Measurements from ENCODE around the gene LMX1B.

The LMX1B gene

DNA sequence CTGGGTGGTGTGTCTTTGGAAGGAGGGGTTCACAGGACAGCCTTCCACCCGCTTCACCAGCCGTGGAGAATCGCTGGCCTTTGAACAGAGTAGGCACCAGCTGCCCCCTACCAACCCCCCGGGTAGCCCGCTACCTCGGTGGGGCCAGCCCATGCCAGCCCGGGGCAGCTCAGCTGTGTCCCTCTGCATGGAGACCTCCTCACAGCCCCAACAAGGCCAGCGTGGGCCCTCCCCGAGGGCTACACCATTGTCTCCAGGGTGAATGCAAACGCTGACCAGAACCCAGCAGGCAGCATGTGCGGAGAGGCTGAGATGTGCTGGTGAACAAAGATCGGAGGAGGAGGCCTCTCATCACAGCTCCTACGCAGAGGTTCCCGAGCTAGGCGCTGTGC, 51.9 kb downstream of the LMX1B start:
- TF ChIP-seq, protein P1, sequence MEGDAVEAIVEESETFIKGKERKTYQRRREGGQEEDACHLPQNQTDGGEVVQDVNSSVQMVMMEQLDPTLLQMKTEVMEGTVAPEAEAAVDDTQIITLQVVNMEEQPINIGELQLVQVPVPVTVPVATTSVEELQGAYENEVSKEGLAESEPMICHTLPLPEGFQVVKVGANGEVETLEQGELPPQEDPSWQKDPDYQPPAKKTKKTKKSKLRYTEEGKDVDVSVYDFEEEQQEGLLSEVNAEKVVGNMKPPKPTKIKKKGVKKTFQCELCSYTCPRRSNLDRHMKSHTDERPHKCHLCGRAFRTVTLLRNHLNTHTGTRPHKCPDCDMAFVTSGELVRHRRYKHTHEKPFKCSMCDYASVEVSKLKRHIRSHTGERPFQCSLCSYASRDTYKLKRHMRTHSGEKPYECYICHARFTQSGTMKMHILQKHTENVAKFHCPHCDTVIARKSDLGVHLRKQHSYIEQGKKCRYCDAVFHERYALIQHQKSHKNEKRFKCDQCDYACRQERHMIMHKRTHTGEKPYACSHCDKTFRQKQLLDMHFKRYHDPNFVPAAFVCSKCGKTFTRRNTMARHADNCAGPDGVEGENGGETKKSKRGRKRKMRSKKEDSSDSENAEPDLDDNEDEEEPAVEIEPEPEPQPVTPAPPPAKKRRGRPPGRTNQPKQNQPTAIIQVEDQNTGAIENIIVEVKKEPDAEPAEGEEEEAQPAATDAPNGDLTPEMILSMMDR (conservative IDR thresholded peaks at IDR 0.05; ENCODE audit: control insufficient read depth, insufficient read depth, low read depth, low read length): no peak
- no peak overlapping the region for H3K4me3 ChIP-seq (ENCODE audit: control insufficient read depth, low read depth, low read length)
- DNase-seq (ENCODE audit: low read depth): no peak

- no peak for DNase-seq (ENCODE audit: low read depth)
- no peak overlapping the region for H3K4me3 ChIP-seq (ENCODE audit: control insufficient read depth, low read depth, low read length)
- TF ChIP-seq, protein P1 (conservative IDR thresholded peaks at IDR 0.05; ENCODE audit: control insufficient read depth, insufficient read depth, low read depth, low read length): no peak
Observed at GRCh38 chr9:126666155-126666803, 52.6 kb downstream of the LMX1B start.

GRCh38 chr9:126667190-126668055, 53.7 kb downstream of the LMX1B start:
- no peak for DNase-seq (ENCODE audit: low read depth)
- TF ChIP-seq, protein P1 (conservative IDR thresholded peaks at IDR 0.05; ENCODE audit: control insufficient read depth, insufficient read depth, low read depth, low read length): no peak
- H3K4me3 ChIP-seq (ENCODE audit: control insufficient read depth, low read depth, low read length): no peak overlapping the region

- DNase-seq (ENCODE audit: low read depth): no peak
- H3K4me3 ChIP-seq (ENCODE audit: control insufficient read depth, low read depth, low read length): no peak overlapping the region
- TF ChIP-seq, protein P1 (conservative IDR thresholded peaks at IDR 0.05; ENCODE audit: control insufficient read depth, insufficient read depth, low read depth, low read length): no peak
Observed at GRCh38 chr9:126668058-126668457, 54.3 kb downstream of the LMX1B start.

- no peak overlapping the region for H3K4me3 ChIP-seq (ENCODE audit: control insufficient read depth, low read depth, low read length)
- TF ChIP-seq, protein P1 (conservative IDR thresholded peaks at IDR 0.05; ENCODE audit: control insufficient read depth, insufficient read depth, low read depth, low read length): no peak
- no peak for DNase-seq (ENCODE audit: low read depth)
Observed at GRCh38 chr9:126669108-126669507, 55.4 kb downstream of the LMX1B start.

- no peak for DNase-seq (ENCODE audit: low read depth)
- no peak overlapping the region for H3K4me3 ChIP-seq (ENCODE audit: control insufficient read depth, low read depth, low read length)
- TF ChIP-seq, protein P1 (conservative IDR thresholded peaks at IDR 0.05; ENCODE audit: control insufficient read depth, insufficient read depth, low read depth, low read length): no peak
Observed at GRCh38 chr9:126670270-126670669, 56.5 kb downstream of the LMX1B start.

Data from fibroblast of mammary gland (primary cell).